ENCODE data around the gene GSC. TPM values are rescaled to one million over a fixed set of nuclear protein-coding genes. Genes with fewer than 3 reads are reported as not detected.

Gene GSC
- total RNA-seq, 4 donors from 2014 or later = 0.52 to 1.1 TPM; not detected in 2

- intact Hi-C loops (cut with DNase I; ENCODE audit: low total_unique reads) = no loop called here
- no peak for TF ChIP-seq POLR2A (IDR thresholded peaks at IDR 0.05)
- TF ChIP-seq, protein P1, sequence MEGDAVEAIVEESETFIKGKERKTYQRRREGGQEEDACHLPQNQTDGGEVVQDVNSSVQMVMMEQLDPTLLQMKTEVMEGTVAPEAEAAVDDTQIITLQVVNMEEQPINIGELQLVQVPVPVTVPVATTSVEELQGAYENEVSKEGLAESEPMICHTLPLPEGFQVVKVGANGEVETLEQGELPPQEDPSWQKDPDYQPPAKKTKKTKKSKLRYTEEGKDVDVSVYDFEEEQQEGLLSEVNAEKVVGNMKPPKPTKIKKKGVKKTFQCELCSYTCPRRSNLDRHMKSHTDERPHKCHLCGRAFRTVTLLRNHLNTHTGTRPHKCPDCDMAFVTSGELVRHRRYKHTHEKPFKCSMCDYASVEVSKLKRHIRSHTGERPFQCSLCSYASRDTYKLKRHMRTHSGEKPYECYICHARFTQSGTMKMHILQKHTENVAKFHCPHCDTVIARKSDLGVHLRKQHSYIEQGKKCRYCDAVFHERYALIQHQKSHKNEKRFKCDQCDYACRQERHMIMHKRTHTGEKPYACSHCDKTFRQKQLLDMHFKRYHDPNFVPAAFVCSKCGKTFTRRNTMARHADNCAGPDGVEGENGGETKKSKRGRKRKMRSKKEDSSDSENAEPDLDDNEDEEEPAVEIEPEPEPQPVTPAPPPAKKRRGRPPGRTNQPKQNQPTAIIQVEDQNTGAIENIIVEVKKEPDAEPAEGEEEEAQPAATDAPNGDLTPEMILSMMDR (IDR thresholded peaks at IDR 0.05) = no peak
- no peak for DNase-seq (ENCODE audit: low spot score in 2 of 2)
- H3K4me3 ChIP-seq (ENCODE audit: low read depth, poor library complexity, severe bottlenecking) = no peak overlapping the region
- 73 to 74% methylated on average over 7 of the region's 7 CpGs for WGBS, 2 donors
These were observed 5.3 kb downstream of the GSC start for GRCh38 chr14:94764573-94764972.

- intact Hi-C loops (cut with DNase I; ENCODE audit: low total_unique reads) = no loop called here
- 87 to 89% methylated on average over 7 of the region's 7 CpGs for WGBS, 2 donors
- no peak for DNase-seq (ENCODE audit: low spot score in 2 of 2)
- TF ChIP-seq, protein P1 (IDR thresholded peaks at IDR 0.05) = no peak
- no peak for TF ChIP-seq POLR2A (IDR thresholded peaks at IDR 0.05)
- H3K4me3 ChIP-seq (ENCODE audit: low read depth, poor library complexity, severe bottlenecking) = no peak overlapping the region
These were observed 7.5 kb downstream of the GSC start for GRCh38 chr14:94762431-94762830.

GRCh38 chr14:94761997-94762377, 7.9 kb downstream of the GSC start:
- TF ChIP-seq, protein P1 (IDR thresholded peaks at IDR 0.05) = no peak
- TF ChIP-seq POLR2A (IDR thresholded peaks at IDR 0.05) = no peak
- no peak overlapping the region for H3K4me3 ChIP-seq (ENCODE audit: low read depth, poor library complexity, severe bottlenecking)
- DNase-seq (ENCODE audit: low spot score in 2 of 2) = no peak
- WGBS, 2 donors = 40 to 52% methylated on average over 10 of the region's 10 CpGs
- intact Hi-C loops (cut with DNase I; ENCODE audit: low total_unique reads) = no loop called here

DNA sequence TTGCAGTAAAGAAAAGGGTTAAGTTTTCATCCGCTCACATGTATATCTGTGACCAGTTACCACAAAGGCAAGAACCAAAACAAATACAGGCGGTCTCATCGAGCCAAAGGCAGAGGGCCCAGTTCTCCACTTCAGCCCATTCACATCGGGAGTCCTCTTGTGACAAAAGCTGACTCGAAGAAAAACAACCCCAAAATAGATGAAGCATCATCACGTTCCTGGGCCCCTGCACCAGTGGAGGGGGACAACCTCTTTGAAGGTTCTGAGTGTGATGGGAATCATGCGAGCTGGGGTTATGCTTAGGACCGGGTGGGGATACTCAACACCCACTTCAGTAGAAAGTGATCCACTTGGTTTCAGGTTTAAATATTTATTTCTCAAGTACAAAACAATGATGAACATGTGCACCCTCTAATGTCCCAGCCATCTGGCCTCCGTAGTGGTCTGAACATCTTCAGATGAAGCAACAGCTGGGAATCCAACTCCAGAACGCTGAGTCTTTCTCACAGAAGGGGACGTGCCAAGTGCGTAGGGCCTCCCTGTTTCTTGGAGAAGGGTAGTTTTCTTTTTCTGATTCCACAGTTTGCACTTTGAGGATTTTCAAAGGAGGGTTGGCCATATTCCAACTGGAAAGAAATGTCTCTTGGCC, 8.4 kb downstream of the GSC start:
- intact Hi-C loops (cut with DNase I; ENCODE audit: low total_unique reads) = no loop called here
- DNase-seq (ENCODE audit: low spot score in 2 of 2) = peak in 1 of 2 donors; percentile 66
- whole genome bisulfite sequencing, 2 donors = 61 to 64% methylated on average over 12 of the region's 12 CpGs
- no peak overlapping the region for H3K4me3 ChIP-seq (ENCODE audit: low read depth, poor library complexity, severe bottlenecking)
- TF ChIP-seq POLR2A (IDR thresholded peaks at IDR 0.05) = no peak
- TF ChIP-seq, protein P1 (IDR thresholded peaks at IDR 0.05) = no peak

- WGBS, 2 donors = 63 to 65% methylated on average over 3 of the region's 3 CpGs
- TF ChIP-seq POLR2A (IDR thresholded peaks at IDR 0.05) = no peak
- TF ChIP-seq, protein P1 (IDR thresholded peaks at IDR 0.05) = no peak
- intact Hi-C loops (cut with DNase I; ENCODE audit: low total_unique reads) = no loop called here
- no peak overlapping the region for H3K4me3 ChIP-seq (ENCODE audit: low read depth, poor library complexity, severe bottlenecking)
- DNase-seq (ENCODE audit: low spot score in 2 of 2) = no peak
These were observed 13.5 kb downstream of the GSC start for GRCh38 chr14:94756310-94756882.
